ENCODE measurements around the gene LSAMP.

- TF ChIP-seq CTCF (IDR thresholded peaks at IDR 0.05) (no peak), POLR2A (IDR thresholded peaks at IDR 0.05) (no peak)
Measured at GRCh38 chr3:116064646-116065045, 380.6 kb downstream of the LSAMP start.
